ENCODE measurements around the gene NGF. TPM values are rescaled to one million over a fixed set of nuclear protein-coding genes. Genes with fewer than 3 reads are reported as not detected.

Gene NGF
- total RNA-seq, 5 donors from 2014 or later (not counting 1 experiment from before 2014, with no cell fraction given), result not detected

DNA sequence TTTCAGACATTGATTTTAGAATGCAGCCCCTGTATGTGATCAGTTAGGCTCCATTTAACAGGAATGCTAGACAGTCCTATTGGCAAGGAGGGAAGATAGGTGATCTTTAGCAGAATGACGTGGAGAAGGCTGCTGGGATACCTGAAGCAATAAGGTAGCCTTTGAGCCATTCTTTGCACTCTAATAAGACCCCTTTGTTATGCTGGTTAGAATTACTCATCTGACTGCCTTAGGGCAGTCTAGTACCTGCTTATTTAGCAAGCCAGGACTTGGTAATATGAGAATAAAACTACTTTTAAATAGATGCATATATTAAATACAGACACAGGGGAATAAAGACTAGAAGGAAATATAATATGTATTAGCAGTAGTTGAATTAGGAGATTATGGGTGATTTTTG is 29.1 kb downstream of the NGF start:
- H3K27me3 ChIP-seq (replicated peaks in 1 of 2; ENCODE audit: control insufficient read depth in 2 of 2, extremely low read depth in 1 of 2, insufficient read depth in 2 of 2, low read length in 1 of 2), result peaks cover 0 to 7% of the 10 kb centered on the region in 2 experiments
- Mint-ChIP-seq H3K27me3 (peaks cover 7 to 9% of the 10 kb centered on the region in 2 donors), H3K36me3 (no peaks in the 10 kb centered on the region), H3K9me3 (peaks cover 0 to 2% (median 0%) of the 10 kb centered on the region in 3 donors), H3K4me3 (no peak overlapping the region), H3K27ac (no peak overlapping the region), H3K4me1 (no peaks in the 10 kb centered on the region)
- CTCF ChIA-PET, result no interaction called here
- WGBS (ENCODE audit: insufficient coverage), result no CpG with 5 or more reads among the region's 1 CpG
- H3K9me3 ChIP-seq, result no peaks in the 10 kb centered on the region
- no peak overlapping the region for H3K4me3 ChIP-seq (ENCODE audit: control insufficient read depth in 1 of 2, extremely low read depth in 1 of 2, low read length in 1 of 2)
- no peak overlapping the region for H3K27ac ChIP-seq (ENCODE audit: low read length)
- ATAC-seq (replicated peaks in 1 of 4), result no peak
- no peaks in the 10 kb centered on the region for H3K36me3 ChIP-seq (ENCODE audit: control insufficient read depth in 2 of 2, extremely low read depth in 1 of 2, insufficient read depth in 1 of 2, low read length in 1 of 2)
- POLR2A ChIA-PET, result no interaction called here
- DNase-seq, result no peak
- H3K4me1 ChIP-seq (ENCODE audit: control insufficient read depth in 1 of 2, extremely low read depth in 1 of 2, insufficient read depth in 2 of 2, low read length in 2 of 2), result no peaks in the 10 kb centered on the region

- DNase-seq (no peak), ATAC-seq (replicated peaks in 1 of 4) (no peak)
- peaks cover 0 to 7% of the 10 kb centered on the region in 2 experiments for H3K27me3 ChIP-seq (replicated peaks in 1 of 2; ENCODE audit: control insufficient read depth in 2 of 2, extremely low read depth in 1 of 2, insufficient read depth in 2 of 2, low read length in 1 of 2)
- H3K4me1 ChIP-seq (ENCODE audit: control insufficient read depth in 1 of 2, extremely low read depth in 1 of 2, insufficient read depth in 2 of 2, low read length in 2 of 2), result no peaks in the 10 kb centered on the region
- ChIA-PET CTCF (no interaction called here), POLR2A (no interaction called here)
- Mint-ChIP-seq H3K9me3 (peaks cover 0 to 6% (median 2%) of the 10 kb centered on the region in 3 donors), H3K4me1 (no peaks in the 10 kb centered on the region), H3K27ac (no peak overlapping the region), H3K4me3 (no peak overlapping the region), H3K36me3 (no peaks in the 10 kb centered on the region), H3K27me3 (peaks cover 7 to 15% of the 10 kb centered on the region in 2 donors)
- no peaks in the 10 kb centered on the region for H3K36me3 ChIP-seq (ENCODE audit: control insufficient read depth in 2 of 2, extremely low read depth in 1 of 2, insufficient read depth in 1 of 2, low read length in 1 of 2)
- H3K9me3 ChIP-seq, result no peaks in the 10 kb centered on the region
- H3K27ac ChIP-seq (ENCODE audit: low read length), result no peak overlapping the region
- no peak overlapping the region for H3K4me3 ChIP-seq (ENCODE audit: control insufficient read depth in 1 of 2, extremely low read depth in 1 of 2, low read length in 1 of 2)
These were observed 30.4 kb downstream of the NGF start for GRCh38 chr1:115307661-115308060.

GRCh38 chr1:115306146-115306545 is 31.9 kb downstream of the NGF start:
- ATAC-seq (replicated peaks in 1 of 4), result no peak

GRCh38 chr1:115303364-115303763 is 34.7 kb downstream of the NGF start:
- POLR2A ChIA-PET, result no interaction called here
- Histone ChIP-seq H3K4me1 (ENCODE audit: control insufficient read depth in 1 of 2, extremely low read depth in 1 of 2, insufficient read depth in 2 of 2, low read length in 2 of 2) (no peaks in the 10 kb centered on the region), H3K36me3 (ENCODE audit: control insufficient read depth in 2 of 2, extremely low read depth in 1 of 2, insufficient read depth in 1 of 2, low read length in 1 of 2) (no peaks in the 10 kb centered on the region), H3K9me3 (no peaks in the 10 kb centered on the region), H3K4me3 (ENCODE audit: control insufficient read depth in 1 of 2, extremely low read depth in 1 of 2, low read length in 1 of 2) (no peak overlapping the region), H3K27ac (ENCODE audit: low read length) (no peak overlapping the region), H3K27me3 (replicated peaks in 1 of 2; ENCODE audit: control insufficient read depth in 2 of 2, extremely low read depth in 1 of 2, insufficient read depth in 2 of 2, low read length in 1 of 2) (peaks cover 0 to 7% of the 10 kb centered on the region in 2 experiments)
- 90% methylated on average over 2 of the region's 2 CpGs for WGBS (ENCODE audit: insufficient coverage)
- Mint-ChIP-seq H3K4me3 (no peak overlapping the region), H3K27me3 (peaks cover 5 to 9% of the 10 kb centered on the region in 2 donors), H3K9me3 (peaks cover 0 to 6% (median 0%) of the 10 kb centered on the region in 3 donors), H3K4me1 (no peaks in the 10 kb centered on the region), H3K36me3 (no peaks in the 10 kb centered on the region), H3K27ac (no peak overlapping the region)
- CTCF ChIA-PET, result no interaction called here
- ATAC-seq (replicated peaks in 1 of 4) (no peak), DNase-seq (no peak)

More at GRCh38 chr1:115306146-115306545, 31.9 kb downstream of the NGF start:
- peaks cover 0 to 6% (median 2%) of the 10 kb centered on the region in 3 donors for H3K9me3 Mint-ChIP-seq
- Histone ChIP-seq H3K36me3 (ENCODE audit: control insufficient read depth in 2 of 2, extremely low read depth in 1 of 2, insufficient read depth in 1 of 2, low read length in 1 of 2) (no peaks in the 10 kb centered on the region), H3K4me3 (ENCODE audit: control insufficient read depth in 1 of 2, extremely low read depth in 1 of 2, low read length in 1 of 2) (no peak overlapping the region), H3K9me3 (no peaks in the 10 kb centered on the region), H3K4me1 (ENCODE audit: control insufficient read depth in 1 of 2, extremely low read depth in 1 of 2, insufficient read depth in 2 of 2, low read length in 2 of 2) (no peaks in the 10 kb centered on the region), H3K27ac (ENCODE audit: low read length) (no peak overlapping the region), H3K27me3 (replicated peaks in 1 of 2; ENCODE audit: control insufficient read depth in 2 of 2, extremely low read depth in 1 of 2, insufficient read depth in 2 of 2, low read length in 1 of 2) (peaks cover 0 to 7% of the 10 kb centered on the region in 2 experiments)
- ChIA-PET POLR2A (no interaction called here), CTCF (no interaction called here)
- H3K27ac Mint-ChIP-seq, result no peak overlapping the region
- H3K4me1 Mint-ChIP-seq, result no peaks in the 10 kb centered on the region
- no peak overlapping the region for H3K4me3 Mint-ChIP-seq
- 67% methylated on average over 1 of the region's 2 CpGs for WGBS (ENCODE audit: insufficient coverage)
- no peaks in the 10 kb centered on the region for H3K36me3 Mint-ChIP-seq
- H3K27me3 Mint-ChIP-seq, result peaks cover 7 to 9% of the 10 kb centered on the region in 2 donors
- no peak for DNase-seq

DNA sequence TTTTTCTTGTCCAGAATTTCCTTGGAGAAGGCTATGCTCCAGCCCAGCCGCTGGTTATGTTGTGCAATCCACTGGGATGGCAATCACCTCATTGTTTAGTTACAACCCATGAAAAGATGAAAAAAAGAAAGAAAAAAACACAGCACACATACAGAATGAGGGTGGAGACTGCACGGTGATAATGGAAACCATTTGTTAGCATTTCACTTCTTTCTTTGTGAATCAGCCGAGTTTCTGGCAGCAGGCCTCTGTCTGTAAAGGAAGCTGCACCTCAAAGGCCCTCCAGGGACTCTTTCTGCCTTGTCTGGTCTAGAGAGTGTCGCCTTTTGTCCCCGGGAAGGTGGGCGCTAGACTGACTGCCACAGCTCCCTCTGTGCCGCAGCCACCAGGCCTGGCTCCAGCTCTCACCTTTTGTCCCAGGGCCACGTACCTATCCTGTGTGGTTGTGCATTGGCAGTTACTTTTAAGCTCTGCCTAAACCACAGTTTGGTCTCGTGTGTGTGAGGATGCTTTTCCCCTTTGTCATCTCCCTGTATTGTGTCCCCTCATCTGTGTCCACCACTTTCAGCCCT is 35.6 kb downstream of the NGF start:
- no peak overlapping the region for H3K4me3 ChIP-seq (ENCODE audit: control insufficient read depth in 1 of 2, extremely low read depth in 1 of 2, low read length in 1 of 2)
- Mint-ChIP-seq H3K36me3 (no peaks in the 10 kb centered on the region), H3K4me3 (no peak overlapping the region), H3K9me3 (peaks cover 0 to 6% (median 0%) of the 10 kb centered on the region in 3 donors), H3K4me1 (no peaks in the 10 kb centered on the region), H3K27me3 (peaks cover 7 to 12% of the 10 kb centered on the region in 2 donors), H3K27ac (no peak overlapping the region)
- H3K9me3 ChIP-seq, result no peaks in the 10 kb centered on the region
- H3K27me3 ChIP-seq (replicated peaks in 1 of 2; ENCODE audit: control insufficient read depth in 2 of 2, extremely low read depth in 1 of 2, insufficient read depth in 2 of 2, low read length in 1 of 2), result peaks cover 0 to 3% of the 10 kb centered on the region in 2 experiments
- no peak for ATAC-seq (replicated peaks in 1 of 4)
- H3K27ac ChIP-seq (ENCODE audit: low read length), result no peak overlapping the region
- 81% methylated on average over 7 of the region's 9 CpGs for WGBS (ENCODE audit: insufficient coverage)
- DNase-seq, result no peak
- POLR2A ChIA-PET, result no interaction called here
- CTCF ChIA-PET, result no interaction called here
- H3K4me1 ChIP-seq (ENCODE audit: control insufficient read depth in 1 of 2, extremely low read depth in 1 of 2, insufficient read depth in 2 of 2, low read length in 2 of 2), result no peaks in the 10 kb centered on the region
- H3K36me3 ChIP-seq (ENCODE audit: control insufficient read depth in 2 of 2, extremely low read depth in 1 of 2, insufficient read depth in 1 of 2, low read length in 1 of 2), result no peaks in the 10 kb centered on the region

DNA sequence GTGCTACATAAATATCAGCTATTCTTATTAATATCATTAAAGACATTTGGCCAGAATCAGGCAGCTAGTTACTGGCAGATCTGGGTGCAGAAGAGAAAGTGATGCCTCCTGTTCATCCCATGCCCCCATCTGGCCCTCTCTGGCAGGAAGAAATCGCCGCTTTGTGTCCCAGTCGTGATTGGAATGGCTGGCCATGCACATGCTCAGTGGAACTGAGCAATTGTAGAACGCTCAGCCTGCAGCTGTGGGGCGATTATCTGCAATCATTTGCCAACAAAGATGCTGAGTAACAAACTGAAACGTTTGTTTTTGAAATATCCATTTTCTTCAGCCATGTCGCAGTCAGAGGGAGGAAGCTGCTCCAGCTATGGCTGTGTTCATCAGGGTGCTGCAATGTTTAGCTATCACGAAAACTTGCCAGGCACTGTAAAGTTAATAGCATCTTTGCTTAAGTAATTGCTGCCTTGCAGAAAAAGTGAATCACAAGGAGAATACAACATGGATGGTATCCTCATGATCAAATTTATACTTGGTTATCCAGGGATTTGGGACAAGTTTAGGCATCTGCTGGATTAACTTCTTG is 36.5 kb downstream of the NGF start:
- Histone ChIP-seq H3K36me3 (ENCODE audit: control insufficient read depth in 2 of 2, extremely low read depth in 1 of 2, insufficient read depth in 1 of 2, low read length in 1 of 2) (no peaks in the 10 kb centered on the region), H3K27ac (ENCODE audit: low read length) (no peak overlapping the region), H3K4me1 (ENCODE audit: control insufficient read depth in 1 of 2, extremely low read depth in 1 of 2, insufficient read depth in 2 of 2, low read length in 2 of 2) (no peaks in the 10 kb centered on the region), H3K9me3 (no peaks in the 10 kb centered on the region), H3K4me3 (ENCODE audit: control insufficient read depth in 1 of 2, extremely low read depth in 1 of 2, low read length in 1 of 2) (no peak overlapping the region), H3K27me3 (replicated peaks in 1 of 2; ENCODE audit: control insufficient read depth in 2 of 2, extremely low read depth in 1 of 2, insufficient read depth in 2 of 2, low read length in 1 of 2) (peaks cover 0 to 3% of the 10 kb centered on the region in 2 experiments)
- WGBS (ENCODE audit: insufficient coverage), result 75% methylated on average over 8 of the region's 8 CpGs
- ATAC-seq (replicated peaks in 1 of 4), result no peak
- ChIA-PET CTCF (no interaction called here), POLR2A (no interaction called here)
- Mint-ChIP-seq H3K4me1 (no peaks in the 10 kb centered on the region), H3K4me3 (no peak overlapping the region), H3K27me3 (peaks cover 2 to 11% of the 10 kb centered on the region in 2 donors), H3K9me3 (peaks cover 0 to 6% (median 0%) of the 10 kb centered on the region in 3 donors), H3K27ac (no peak overlapping the region), H3K36me3 (no peaks in the 10 kb centered on the region)
- DNase-seq, result no peak
